SU-DHL-6 (cell line): Measurements from ENCODE around the gene TCEANC.
"Not testable (repeated sequence)": the region's sequence is repeated elsewhere in the genome, so short reads cannot be mapped to it uniquely, and the experiment has no call there.

Experiments
- EZH2phosphoT487 ChIP-seq: fragments of 200-600 bp; sonication (generic), shearing (Covaris generic); conservative IDR thresholded peaks from 2 replicates; pipeline ENCODE4 v1.6.1; 2018; ENCODE audit warnings: mild to moderate bottlenecking, antibody characterized with exemption, low read length, moderate library complexity, mixed read lengths
- TF ChIP-seq, protein P1 (sequence below): fragments of 200-600 bp; sonication (generic); IDR thresholded peaks from one replicate; pipeline ENCODE4 v1.5.1; 2017; ENCODE audit warnings: antibody characterized with exemption, mild to moderate bottlenecking, low read length, moderate library complexity; ENCODE audit not compliant: insufficient read depth, poor library complexity, severe bottlenecking

DNA sequence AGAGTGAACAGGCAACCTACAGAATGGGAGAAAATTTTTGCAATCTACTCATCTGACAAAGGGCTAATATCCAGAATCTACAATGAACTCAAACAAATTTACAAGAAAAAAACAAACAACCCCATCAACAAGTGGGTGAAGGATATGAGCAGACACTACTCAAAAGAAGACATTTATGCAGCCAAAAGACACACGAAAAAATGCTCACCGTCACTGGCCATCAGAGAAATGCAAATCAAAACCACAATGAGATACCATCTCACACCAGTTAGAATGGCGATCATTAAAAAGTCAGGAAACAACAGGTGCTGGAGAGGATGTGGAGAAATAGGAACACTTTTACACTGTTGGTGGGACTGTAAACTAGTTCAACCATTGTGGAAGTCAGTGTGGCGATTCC, 11.3 kb upstream of the TCEANC start:
- TF ChIP-seq, protein P1, sequence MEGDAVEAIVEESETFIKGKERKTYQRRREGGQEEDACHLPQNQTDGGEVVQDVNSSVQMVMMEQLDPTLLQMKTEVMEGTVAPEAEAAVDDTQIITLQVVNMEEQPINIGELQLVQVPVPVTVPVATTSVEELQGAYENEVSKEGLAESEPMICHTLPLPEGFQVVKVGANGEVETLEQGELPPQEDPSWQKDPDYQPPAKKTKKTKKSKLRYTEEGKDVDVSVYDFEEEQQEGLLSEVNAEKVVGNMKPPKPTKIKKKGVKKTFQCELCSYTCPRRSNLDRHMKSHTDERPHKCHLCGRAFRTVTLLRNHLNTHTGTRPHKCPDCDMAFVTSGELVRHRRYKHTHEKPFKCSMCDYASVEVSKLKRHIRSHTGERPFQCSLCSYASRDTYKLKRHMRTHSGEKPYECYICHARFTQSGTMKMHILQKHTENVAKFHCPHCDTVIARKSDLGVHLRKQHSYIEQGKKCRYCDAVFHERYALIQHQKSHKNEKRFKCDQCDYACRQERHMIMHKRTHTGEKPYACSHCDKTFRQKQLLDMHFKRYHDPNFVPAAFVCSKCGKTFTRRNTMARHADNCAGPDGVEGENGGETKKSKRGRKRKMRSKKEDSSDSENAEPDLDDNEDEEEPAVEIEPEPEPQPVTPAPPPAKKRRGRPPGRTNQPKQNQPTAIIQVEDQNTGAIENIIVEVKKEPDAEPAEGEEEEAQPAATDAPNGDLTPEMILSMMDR, result not testable (repeated sequence)
- not testable (repeated sequence) for TF ChIP-seq EZH2phosphoT487
